HEK293 (cell line): ENCODE measurements around the gene CCNY.

Experiments
- CTCF ChIA-PET: fragments of 350-600 bp; formaldehyde crosslinking; extraction: SDS; loops from one replicate; lab custom pipeline; 2021; ENCODE audit warnings: antibody characterized with exemption; lab: Yijun Ruan, JAX
- POLR2A ChIA-PET: fragments of 300-600 bp; formaldehyde crosslinking; extraction: SDS; loops from one replicate; lab custom pipeline; 2020; ENCODE audit warnings: antibody characterized with exemption, inconsistent platforms; lab: Yijun Ruan, JAX
- H3K27ac ChIP-seq: fragments of 200-500 bp; sonication (Bioruptor generic); 2 replicates; pipeline ENCODE4 v1.5.1; 2014; ENCODE audit warnings: low read depth, low read length, control low read depth, inconsistent platforms; ENCODE audit errors: extremely low read depth
- H3K36me3 ChIP-seq, 2 experiments: fragments of 200-500 bp in 1 of 2; sonication (Bioruptor generic) in 1 of 2; 1 replicate in 1 of 2; 2 replicates in 1 of 2; pipeline ENCODE4 v1.5.1; 2014 to 2017; ENCODE audit warnings: inconsistent platforms in 2 of 2, low read length in 2 of 2; ENCODE audit not compliant: control insufficient read depth in 2 of 2, insufficient read depth in 1 of 2
- H3K4me1 ChIP-seq: fragments of 200-500 bp; sonication (Bioruptor generic); 2 replicates; pipeline ENCODE4 v1.5.1; 2014; ENCODE audit warnings: mild to moderate bottlenecking, low read length, inconsistent platforms; ENCODE audit not compliant: control insufficient read depth, insufficient read depth
- H3K4me3 ChIP-seq: 2 replicates; pipeline ENCODE4 v1.5.1; 2011; ENCODE audit warnings: low read depth, mild to moderate bottlenecking, control low read depth, low read length, moderate library complexity
- H3K9me3 ChIP-seq: fragments of 200-500 bp; sonication (Bioruptor generic); 2 replicates; pipeline ENCODE4 v1.5.1; 2014; ENCODE audit warnings: low read depth, low read length, inconsistent platforms; ENCODE audit not compliant: control insufficient read depth, insufficient read depth
- MYNN ChIP-seq: fragments of 450-650 bp; formaldehyde crosslinking; IDR thresholded peaks from 2 replicates; pipeline ENCODE4 v1.5.1; 2016; ENCODE audit warnings: missing biosample characterization, missing genetic modification characterization, borderline replicate concordance
- SALL2 ChIP-seq: fragments of 450-650 bp; formaldehyde crosslinking; IDR thresholded peaks from 2 replicates; pipeline ENCODE4 v1.5.0; 2017; ENCODE audit warnings: missing biosample characterization, mild to moderate bottlenecking, missing genetic modification characterization, borderline replicate concordance
- SP3 ChIP-seq: fragments of 450-650 bp; formaldehyde crosslinking; IDR thresholded peaks from 2 replicates; pipeline ENCODE4 v1.5.1; 2016; ENCODE audit warnings: missing biosample characterization, missing genetic modification characterization
- SP7 ChIP-seq: fragments of 450-650 bp; formaldehyde crosslinking; IDR thresholded peaks from 2 replicates; pipeline ENCODE4 v1.5.1; 2016; ENCODE audit warnings: missing biosample characterization, missing genetic modification characterization
- YY1 ChIP-seq: fragments of 450-650 bp; formaldehyde crosslinking; IDR thresholded peaks from 2 replicates; pipeline ENCODE4 v1.5.1; 2018; ENCODE audit warnings: missing biosample characterization, missing genetic modification characterization
- ZFHX2 ChIP-seq: fragments of 450-650 bp; formaldehyde crosslinking; conservative IDR thresholded peaks from 2 replicates; pipeline ENCODE4 v1.5.1; 2016; ENCODE audit warnings: missing biosample characterization, missing genetic modification characterization
- ZFP69B ChIP-seq: fragments of 450-650 bp; formaldehyde crosslinking; IDR thresholded peaks from 2 replicates; pipeline ENCODE4 v1.5.1; 2016; ENCODE audit warnings: missing biosample characterization, missing genetic modification characterization
- ZIC2 ChIP-seq: fragments of 450-650 bp; formaldehyde crosslinking; IDR thresholded peaks from 2 replicates; pipeline ENCODE4 v1.5.1; 2016; ENCODE audit warnings: missing biosample characterization, missing genetic modification characterization
- ZNF114 ChIP-seq: fragments of 450-650 bp; formaldehyde crosslinking; IDR thresholded peaks from 2 replicates; pipeline ENCODE4 v1.5.0; 2017; ENCODE audit warnings: missing biosample characterization, missing genetic modification characterization
- ZNF174 ChIP-seq: fragments of 450-650 bp; formaldehyde crosslinking; IDR thresholded peaks from 2 replicates; pipeline ENCODE4 v1.5.0; 2017; ENCODE audit warnings: missing biosample characterization, mild to moderate bottlenecking, missing genetic modification characterization
- ZNF23 ChIP-seq: fragments of 450-650 bp; formaldehyde crosslinking; IDR thresholded peaks from 2 replicates; pipeline ENCODE4 v1.5.1; 2016; ENCODE audit warnings: missing biosample characterization, missing genetic modification characterization, borderline replicate concordance
- ZNF341 ChIP-seq: fragments of 450-650 bp; formaldehyde crosslinking; IDR thresholded peaks from 2 replicates; pipeline ENCODE4; 2016; ENCODE audit warnings: low read depth, missing biosample characterization, missing genetic modification characterization
- ZNF404 ChIP-seq: fragments of 450-650 bp; formaldehyde crosslinking; IDR thresholded peaks from 2 replicates; pipeline ENCODE4 v1.5.1; 2017; ENCODE audit warnings: missing biosample characterization, missing genetic modification characterization
- ZNF600 ChIP-seq: fragments of 450-650 bp; formaldehyde crosslinking; IDR thresholded peaks from 2 replicates; pipeline ENCODE4 v1.5.1; 2016; ENCODE audit warnings: missing biosample characterization, missing genetic modification characterization
- ZNF658 ChIP-seq: fragments of 450-650 bp; formaldehyde crosslinking; IDR thresholded peaks from 2 replicates; pipeline ENCODE4; 2016; ENCODE audit warnings: missing biosample characterization, missing genetic modification characterization
- ZNF776 ChIP-seq: fragments of 450-650 bp; formaldehyde crosslinking; IDR thresholded peaks from 2 replicates; pipeline ENCODE4 v1.5.0; 2017; ENCODE audit warnings: missing biosample characterization, missing genetic modification characterization, borderline replicate concordance
- TF ChIP-seq, protein P1 (sequence below): fragments of 450-650 bp; formaldehyde crosslinking; IDR thresholded peaks from 2 replicates; pipeline ENCODE4 v1.5.1; 2016; ENCODE audit warnings: missing biosample characterization, missing genetic modification characterization
- TF ChIP-seq, protein P2 (sequence below): fragments of 450-650 bp; formaldehyde crosslinking; IDR thresholded peaks from 2 replicates; pipeline ENCODE4 v1.5.1; 2016; ENCODE audit warnings: missing biosample characterization, missing genetic modification characterization
- TF ChIP-seq, protein P3 (sequence below): IDR thresholded peaks from 2 replicates; pipeline ENCODE4 v1.6.1; 2011; ENCODE audit warnings: mild to moderate bottlenecking, low read depth, low read length, borderline replicate concordance

The CCNY gene

DNA sequence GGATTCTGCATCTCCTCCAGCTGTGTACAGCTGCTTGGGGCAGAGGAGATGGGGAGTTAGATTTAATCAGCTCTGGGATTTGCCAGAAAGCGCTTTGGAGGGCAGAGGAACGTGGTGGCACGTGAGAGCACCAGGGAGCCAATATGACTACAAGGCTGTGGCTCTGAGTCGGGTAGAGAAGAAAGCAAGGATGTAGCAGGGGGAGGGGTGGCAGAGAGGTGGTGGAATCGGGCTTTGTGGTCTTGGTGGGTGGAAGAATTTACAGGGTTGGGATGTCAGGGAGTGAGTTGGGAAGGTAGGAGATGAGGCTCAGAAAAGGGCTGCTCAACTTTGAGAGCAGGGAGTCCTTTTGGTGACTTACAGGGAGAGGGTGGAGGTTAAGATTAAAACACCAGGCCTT is 113.6 kb downstream of the CCNY start (continued):
- TF ChIP-seq, protein P1, sequence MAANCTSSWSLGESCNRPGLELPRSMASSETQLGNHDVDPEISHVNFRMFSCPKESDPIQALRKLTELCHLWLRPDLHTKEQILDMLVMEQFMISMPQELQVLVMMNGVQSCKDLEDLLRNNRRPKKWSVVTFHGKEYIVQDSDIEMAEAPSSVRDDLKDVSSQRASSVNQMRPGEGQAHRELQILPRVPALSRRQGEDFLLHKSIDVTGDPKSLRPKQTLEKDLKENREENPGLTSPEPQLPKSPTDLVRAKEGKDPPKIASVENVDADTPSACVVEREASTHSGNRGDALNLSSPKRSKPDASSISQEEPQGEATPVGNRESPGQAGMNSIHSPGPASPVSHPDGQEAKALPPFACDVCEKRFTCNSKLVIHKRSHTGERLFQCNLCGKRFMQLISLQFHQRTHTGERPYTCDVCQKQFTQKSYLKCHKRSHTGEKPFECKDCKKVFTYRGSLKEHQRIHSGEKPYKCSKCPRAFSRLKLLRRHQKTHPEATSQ (tag by site-specific recombination), result no peak
- TF ChIP-seq ZNF114 (tag by site-specific recombination) (no peak), ZNF404 (tag by site-specific recombination) (no peak), ZNF658 (tag by site-specific recombination) (no peak), SP3 (tag by site-specific recombination) (no peak), ZNF776 (tag by site-specific recombination) (no peak), YY1 (no peak), ZNF174 (tag by site-specific recombination) (no peak), ZNF23 (no peak), ZNF600 (tag by site-specific recombination) (peak; percentile 89), ZFHX2 (tag by site-specific recombination) (peak; percentile 64; the same call in 1 of the 2 replicates)
- TF ChIP-seq, all 188 proteins: peak for 5

DNA sequence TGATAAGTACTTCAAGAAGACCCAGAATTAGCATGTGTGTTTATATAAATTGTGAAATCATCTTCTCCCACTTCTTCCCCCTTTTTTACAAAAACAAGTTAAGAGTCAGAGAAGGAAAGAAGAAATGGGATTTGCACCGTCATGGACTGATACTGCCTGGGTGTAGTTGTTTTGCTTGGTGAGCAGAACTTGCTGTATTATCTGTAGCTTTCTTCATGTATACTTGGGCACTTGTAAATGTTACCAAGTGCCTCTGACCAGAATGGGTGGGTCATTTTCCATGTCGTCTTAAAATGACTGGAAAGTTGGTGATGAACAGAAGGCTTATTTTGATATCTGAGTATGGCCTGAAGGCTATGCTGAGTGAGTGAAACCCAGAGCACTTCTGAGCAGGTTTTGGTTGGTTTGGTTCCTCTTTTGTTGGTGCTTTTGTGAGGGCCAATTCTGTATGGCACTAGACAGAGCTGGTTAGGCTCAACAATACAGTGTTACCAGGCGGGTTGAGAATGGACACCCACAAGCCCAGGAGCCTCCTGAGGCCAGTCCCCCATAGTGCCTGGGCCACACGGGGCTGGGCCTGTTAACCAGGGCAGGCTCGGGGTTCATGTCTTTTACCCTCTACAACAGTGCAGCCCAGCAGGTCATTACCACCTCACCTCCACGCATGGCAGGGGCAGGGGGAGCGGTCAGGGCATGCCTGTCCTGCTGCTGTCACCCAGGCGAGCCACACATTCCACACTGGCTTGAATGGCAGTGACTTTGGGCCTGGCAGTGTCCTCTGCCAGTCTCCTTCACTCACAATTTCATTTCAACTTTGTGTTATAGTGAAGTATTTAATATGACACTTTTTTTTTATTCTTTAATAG is 115.1 kb downstream of the CCNY start:
- Histone ChIP-seq H3K9me3 (no peaks in the 10 kb centered on the region), H3K36me3 (no peaks in the 10 kb centered on the region), H3K27ac (no peak overlapping the region), H3K4me3 (no peak overlapping the region), H3K4me1 (peaks cover 29% of the 10 kb centered on the region)
- ChIA-PET POLR2A (no interaction called here), CTCF (interaction anchor here (0.6 kb wide), 1 partner anchor 738 kb away, joined by 3 read pairs; no protein-coding TSS in a partner anchor)
- TF ChIP-seq SALL2 (tag by site-specific recombination) (no peak), ZIC2 (tag by site-specific recombination) (peak; percentile 52; the same call in 1 of the 2 replicates), MYNN (peak; percentile 33; the same call in 1 of the 2 replicates)

DNA sequence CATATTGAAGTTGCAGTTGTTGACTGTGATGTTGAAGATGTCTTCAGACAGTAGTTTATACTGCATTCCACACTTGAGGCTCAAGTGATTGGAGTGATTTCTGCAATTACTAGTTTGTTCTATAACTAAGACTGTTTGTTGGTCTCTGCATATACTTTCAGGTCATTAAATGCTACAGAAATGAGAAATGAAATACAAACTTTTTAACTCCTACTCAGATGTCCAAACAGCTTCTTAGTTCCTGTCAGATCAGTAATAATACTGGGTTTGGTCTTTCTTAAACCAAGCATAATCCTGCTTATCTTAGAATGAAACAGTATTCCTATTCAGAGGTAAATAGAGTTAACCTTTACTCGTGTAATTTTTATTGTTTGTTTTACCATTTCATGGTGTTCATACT is 115.9 kb downstream of the CCNY start:
- peaks cover 28% of the 10 kb centered on the region for H3K4me1 ChIP-seq
- no peaks in the 10 kb centered on the region for H3K9me3 ChIP-seq
- no peaks in the 10 kb centered on the region for H3K36me3 ChIP-seq
- CTCF ChIA-PET, result no interaction called here
- H3K4me3 ChIP-seq, result no peak overlapping the region
- TF ChIP-seq, protein P2, sequence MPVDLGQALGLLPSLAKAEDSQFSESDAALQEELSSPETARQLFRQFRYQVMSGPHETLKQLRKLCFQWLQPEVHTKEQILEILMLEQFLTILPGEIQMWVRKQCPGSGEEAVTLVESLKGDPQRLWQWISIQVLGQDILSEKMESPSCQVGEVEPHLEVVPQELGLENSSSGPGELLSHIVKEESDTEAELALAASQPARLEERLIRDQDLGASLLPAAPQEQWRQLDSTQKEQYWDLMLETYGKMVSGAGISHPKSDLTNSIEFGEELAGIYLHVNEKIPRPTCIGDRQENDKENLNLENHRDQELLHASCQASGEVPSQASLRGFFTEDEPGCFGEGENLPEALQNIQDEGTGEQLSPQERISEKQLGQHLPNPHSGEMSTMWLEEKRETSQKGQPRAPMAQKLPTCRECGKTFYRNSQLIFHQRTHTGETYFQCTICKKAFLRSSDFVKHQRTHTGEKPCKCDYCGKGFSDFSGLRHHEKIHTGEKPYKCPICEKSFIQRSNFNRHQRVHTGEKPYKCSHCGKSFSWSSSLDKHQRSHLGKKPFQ (tag by site-specific recombination), result peak; percentile 17; the same call in 1 of the 2 replicates
- TF ChIP-seq, protein P3, sequence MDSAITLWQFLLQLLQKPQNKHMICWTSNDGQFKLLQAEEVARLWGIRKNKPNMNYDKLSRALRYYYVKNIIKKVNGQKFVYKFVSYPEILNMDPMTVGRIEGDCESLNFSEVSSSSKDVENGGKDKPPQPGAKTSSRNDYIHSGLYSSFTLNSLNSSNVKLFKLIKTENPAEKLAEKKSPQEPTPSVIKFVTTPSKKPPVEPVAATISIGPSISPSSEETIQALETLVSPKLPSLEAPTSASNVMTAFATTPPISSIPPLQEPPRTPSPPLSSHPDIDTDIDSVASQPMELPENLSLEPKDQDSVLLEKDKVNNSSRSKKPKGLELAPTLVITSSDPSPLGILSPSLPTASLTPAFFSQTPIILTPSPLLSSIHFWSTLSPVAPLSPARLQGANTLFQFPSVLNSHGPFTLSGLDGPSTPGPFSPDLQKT, result no peak
- TF ChIP-seq ZFP69B (tag by site-specific recombination), result no peak
- no peak for TF ChIP-seq ZNF341 (tag by site-specific recombination)
- TF ChIP-seq SP7 (tag by site-specific recombination), result no peak
- H3K27ac ChIP-seq, result no peak overlapping the region
- POLR2A ChIA-PET, result no interaction called here
